CD14-positive monocyte (primary cell): ENCODE results near the gene CACNA2D1. TPM values are rescaled to one million over a fixed set of nuclear protein-coding genes. Genes with fewer than 3 reads are reported as not detected.

Experiments used
- DNase-seq, 3 donors: peaks; one replicate each; pipeline ENCODE4 v3.0.0-alpha.2; 2011 to 2022
- H2AFZ ChIP-seq: 2 replicates; pipeline ENCODE4 v1.6.0; 2012; ENCODE audit warnings: mild to moderate bottlenecking, low read depth, low read length, inconsistent platforms; ENCODE audit not compliant: insufficient read depth, poor library complexity, severe bottlenecking
- H3K27ac ChIP-seq, 2 donors: 1 replicate in 1 of 2; 2 replicates in 1 of 2; pipeline ENCODE4 v1.5.1; 2012 to 2013; ENCODE audit warnings: low read length in 2 of 2, control low read depth in 1 of 2, inconsistent platforms in 1 of 2, low read depth in 1 of 2, mild to moderate bottlenecking in 1 of 2
- H3K27me3 ChIP-seq, 2 donors: one replicate each; pipeline versions ENCODE4 v1.6.0 to v1.6.1; 2011 to 2013; ENCODE audit warnings: low read length in 2 of 2; ENCODE audit not compliant: control insufficient read depth in 2 of 2, insufficient read depth in 2 of 2
- H3K36me3 ChIP-seq, 2 donors: replicated peaks in 1 of 2; 1 replicate in 1 of 2; 2 replicates in 1 of 2; pipeline versions ENCODE4 v1.5.1 to v1.6.1; 2012 to 2013; ENCODE audit warnings: low read length in 2 of 2, control low read depth in 1 of 2, inconsistent platforms in 1 of 2, mild to moderate bottlenecking in 1 of 2; ENCODE audit not compliant: insufficient read depth in 2 of 2, control insufficient read depth in 1 of 2
- H3K4me1 ChIP-seq, 2 donors: 1 replicate in 1 of 2; 2 replicates in 1 of 2; pipeline versions ENCODE4 v1.5.1 to v1.6.1; 2012 to 2013; ENCODE audit warnings: low read length in 2 of 2, control low read depth in 1 of 2, inconsistent platforms in 1 of 2, mild to moderate bottlenecking in 1 of 2, moderate library complexity in 1 of 2; ENCODE audit not compliant: insufficient read depth in 2 of 2, control insufficient read depth in 1 of 2
- H3K4me2 ChIP-seq: replicated peaks from 2 replicates; pipeline ENCODE3; 2012; ENCODE audit warnings: low read length, moderate library complexity, mild to moderate bottlenecking; ENCODE audit not compliant: poor library complexity, severe bottlenecking; ENCODE audit errors: extremely low read depth
- H3K4me3 ChIP-seq, 3 experiments: fragments of 200-600 bp in 1 of 3; sonication (generic) in 1 of 3; replicated peaks in 1 of 3; 1 replicate in 2 of 3; 2 replicates in 1 of 3; pipeline ENCODE4 v1.5.1; 2011 to 2013; ENCODE audit warnings: low read length in 3 of 3, mild to moderate bottlenecking in 3 of 3, control low read depth in 2 of 3, low read depth in 2 of 3, inconsistent platforms in 1 of 3, moderate library complexity in 1 of 3
- H3K79me2 ChIP-seq: 2 replicates; pipeline ENCODE4 v1.6.0; 2012; ENCODE audit warnings: mild to moderate bottlenecking, control low read depth, inconsistent platforms, low read length, moderate library complexity; ENCODE audit not compliant: insufficient read depth
- H3K9ac ChIP-seq: 2 replicates; pipeline ENCODE4 v1.6.0; 2017; ENCODE audit warnings: low read length, mild to moderate bottlenecking; ENCODE audit not compliant: insufficient read depth, poor library complexity, severe bottlenecking
- H3K9me3 ChIP-seq, 2 donors: replicated peaks in 1 of 2; 1 replicate in 1 of 2; 2 replicates in 1 of 2; pipeline versions ENCODE4 v1.5.1 to v1.6.1; 2012 to 2013; ENCODE audit warnings: low read length in 2 of 2, control low read depth in 1 of 2; ENCODE audit not compliant: control insufficient read depth in 1 of 2, insufficient read depth in 1 of 2
- H4K20me1 ChIP-seq: 2 replicates; pipeline ENCODE4 v1.6.0; 2012; ENCODE audit warnings: mild to moderate bottlenecking, low read length, control low read depth, moderate library complexity; ENCODE audit not compliant: insufficient read depth
- H3K27ac Mint-ChIP-seq, 7 donors: one replicate each; pipeline ENCODE4 v1.8.0; 2020; ENCODE audit warnings: mild to moderate bottlenecking in 7 of 7, mixed read lengths in 7 of 7, moderate library complexity in 6 of 7, inconsistent platforms in 2 of 7
- H3K27me3 Mint-ChIP-seq, 3 donors: one replicate each; pipeline ENCODE4 v1.8.0; 2021 to 2022; ENCODE audit warnings: low read depth in 3 of 3, mild to moderate bottlenecking in 3 of 3, mixed read lengths in 3 of 3, moderate library complexity in 3 of 3, inconsistent platforms in 1 of 3
- H3K36me3 Mint-ChIP-seq, 2 donors: one replicate each; pipeline ENCODE4 v1.8.0; 2020; ENCODE audit warnings: mixed read lengths in 2 of 2, inconsistent platforms in 1 of 2, mild to moderate bottlenecking in 1 of 2
- H3K4me1 Mint-ChIP-seq: one replicate; pipeline ENCODE4 v1.8.0; 2020; ENCODE audit warnings: mild to moderate bottlenecking, mixed read lengths
- H3K4me3 Mint-ChIP-seq, 2 donors: one replicate each; pipeline ENCODE4 v1.8.0; 2020; ENCODE audit warnings: mild to moderate bottlenecking in 2 of 2, mixed read lengths in 2 of 2, moderate library complexity in 1 of 2
- H3K9me3 Mint-ChIP-seq, 7 donors: one replicate each; pipeline ENCODE4 v1.8.0; 2020 to 2022; ENCODE audit warnings: mixed read lengths in 7 of 7, mild to moderate bottlenecking in 6 of 7, moderate library complexity in 6 of 7, inconsistent platforms in 2 of 7
- WGBS: methylation state at CpG from one replicate; pipeline ENCODE4 v1.1.5; 2013; ENCODE audit warnings: missing lambda C conversion rate; ENCODE audit not compliant: insufficient coverage; 5-methylcytosine and 5-hydroxymethylcytosine counted together
- intact Hi-C, 2 donors: fragments of 100-400 bp; cut with micrococcal nuclease; formaldehyde crosslinking; loops; one replicate each; pipeline versions ENCODE4 v1.15.0 to v1.15.1; 2023
- polyA plus RNA-seq, 3 donors: library from polyadenylated mRNA; depleted of rRNA in 1 of 3; unstranded in 2 of 3; stranded (reverse) in 1 of 3; fragments of 300-500 nt in 2 of 3; fragments of >200 nt in 1 of 3; fragmentation: Illumina TruSeq in 2 of 3; gene quantifications; 1 replicate in 2 of 3; 2 replicates in 1 of 3; pipeline ENCODE4 v1.2.3, GENCODE V29; 2012 to 2021
- TF ChIP-seq, protein P1 (sequence below): fragments of 200-600 bp; IDR thresholded peaks from one replicate; pipeline ENCODE4 v1.8.0; 2022; ENCODE audit warnings: antibody characterized with exemption, mild to moderate bottlenecking

Gene CACNA2D1
- polyA plus RNA-seq, 3 donors, result 0.02 TPM; not detected in 2

DNA sequence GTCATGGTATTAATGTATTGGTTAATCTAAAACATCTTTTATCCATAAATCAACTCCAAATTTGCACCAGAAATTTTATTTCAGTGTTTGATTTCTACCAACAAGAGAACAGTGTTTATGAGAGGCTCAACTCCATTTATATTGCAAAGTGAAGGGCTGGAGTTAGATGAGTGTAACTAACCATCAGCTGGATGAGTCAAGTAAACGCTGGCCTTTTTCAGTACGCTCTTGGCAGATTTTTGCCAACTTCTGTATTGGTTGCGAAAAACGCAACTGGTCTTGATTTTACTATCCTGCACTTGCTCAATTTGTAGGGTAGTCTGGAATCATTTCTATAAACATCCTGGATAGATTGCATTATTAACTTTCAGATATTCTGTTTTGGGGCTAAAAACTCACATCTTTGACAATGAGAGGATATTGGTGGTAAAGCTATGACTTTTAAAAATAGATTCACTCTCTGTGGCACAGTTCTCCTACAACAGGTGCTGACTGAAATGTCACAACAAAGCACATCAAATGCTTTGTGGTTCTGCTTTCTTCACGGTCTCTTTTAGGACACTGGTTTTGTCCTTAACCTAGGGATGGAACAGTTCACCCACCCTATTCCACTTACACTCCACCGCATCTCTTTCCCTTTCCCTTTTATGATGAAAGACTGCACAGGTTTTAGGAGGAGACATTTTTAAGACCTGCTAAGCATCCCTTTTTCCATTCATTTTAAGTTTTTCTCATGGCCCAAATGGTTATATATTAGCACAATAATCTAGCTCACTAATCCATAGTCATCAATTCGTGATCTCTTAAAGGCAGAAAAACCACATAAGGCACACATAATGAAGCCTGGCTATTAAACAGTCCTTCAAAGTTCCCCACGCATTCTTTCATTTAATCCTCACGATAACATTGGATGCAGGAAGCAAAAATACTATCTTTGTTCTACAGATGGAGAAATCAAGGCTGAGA lies 12.8 kb downstream of the CACNA2D1 start:
- Histone ChIP-seq H3K9ac (no peak overlapping the region), H3K27me3 (peaks cover 0 to 3% of the 10 kb centered on the region in 2 donors), H3K4me3 (no peak overlapping the region), H4K20me1 (no peaks in the 10 kb centered on the region), H3K4me1 (no peaks in the 10 kb centered on the region), H3K36me3 (no peaks in the 10 kb centered on the region), H3K79me2 (no peaks in the 10 kb centered on the region), H3K27ac (no peak overlapping the region), H3K4me2 (no peak overlapping the region), H2AFZ (no peak overlapping the region), H3K9me3 (no peaks in the 10 kb centered on the region)
- Mint-ChIP-seq H3K4me1 (no peaks in the 10 kb centered on the region), H3K36me3 (no peaks in the 10 kb centered on the region), H3K27me3 (peaks cover 0 to 4% (median 1%) of the 10 kb centered on the region in 3 donors), H3K4me3 (no peak overlapping the region), H3K9me3 (peaks cover 0 to 4% (median 0%) of the 10 kb centered on the region in 7 donors), H3K27ac (no peak overlapping the region)
- 48% methylated on average over 2 of the region's 9 CpGs for WGBS
- TF ChIP-seq, protein P1, sequence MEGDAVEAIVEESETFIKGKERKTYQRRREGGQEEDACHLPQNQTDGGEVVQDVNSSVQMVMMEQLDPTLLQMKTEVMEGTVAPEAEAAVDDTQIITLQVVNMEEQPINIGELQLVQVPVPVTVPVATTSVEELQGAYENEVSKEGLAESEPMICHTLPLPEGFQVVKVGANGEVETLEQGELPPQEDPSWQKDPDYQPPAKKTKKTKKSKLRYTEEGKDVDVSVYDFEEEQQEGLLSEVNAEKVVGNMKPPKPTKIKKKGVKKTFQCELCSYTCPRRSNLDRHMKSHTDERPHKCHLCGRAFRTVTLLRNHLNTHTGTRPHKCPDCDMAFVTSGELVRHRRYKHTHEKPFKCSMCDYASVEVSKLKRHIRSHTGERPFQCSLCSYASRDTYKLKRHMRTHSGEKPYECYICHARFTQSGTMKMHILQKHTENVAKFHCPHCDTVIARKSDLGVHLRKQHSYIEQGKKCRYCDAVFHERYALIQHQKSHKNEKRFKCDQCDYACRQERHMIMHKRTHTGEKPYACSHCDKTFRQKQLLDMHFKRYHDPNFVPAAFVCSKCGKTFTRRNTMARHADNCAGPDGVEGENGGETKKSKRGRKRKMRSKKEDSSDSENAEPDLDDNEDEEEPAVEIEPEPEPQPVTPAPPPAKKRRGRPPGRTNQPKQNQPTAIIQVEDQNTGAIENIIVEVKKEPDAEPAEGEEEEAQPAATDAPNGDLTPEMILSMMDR, result no peak
- DNase-seq, result no peak
- intact Hi-C loops, result no loop called here

DNA sequence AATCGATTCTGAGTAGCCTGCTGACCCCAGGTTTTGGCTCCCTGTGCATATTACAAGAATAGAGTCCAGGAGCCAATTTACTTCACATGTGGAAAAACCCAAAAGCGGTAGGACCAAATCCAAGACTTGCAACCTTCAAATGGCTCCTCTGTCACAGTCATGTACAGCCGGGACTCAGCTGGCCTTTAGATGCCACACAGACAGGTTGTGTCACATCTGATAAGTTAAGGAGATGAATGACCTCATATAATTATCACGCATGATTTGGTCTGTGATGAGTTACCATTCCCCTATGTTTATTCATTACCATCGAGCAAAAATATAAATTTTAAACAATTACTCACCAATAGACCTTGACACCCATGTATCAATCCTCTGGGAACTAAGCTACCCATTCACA lies 14.2 kb downstream of the CACNA2D1 start:
- WGBS, result 100% methylated on average over 1 of the region's 5 CpGs
- H3K9me3 ChIP-seq, result no peaks in the 10 kb centered on the region
- H3K4me1 Mint-ChIP-seq, result no peaks in the 10 kb centered on the region
- no peaks in the 10 kb centered on the region for H3K36me3 ChIP-seq
- DNase-seq, result no peak
- H3K36me3 Mint-ChIP-seq, result no peaks in the 10 kb centered on the region
- no peak overlapping the region for H3K27ac Mint-ChIP-seq
- no peaks in the 10 kb centered on the region for H4K20me1 ChIP-seq
- H3K27me3 ChIP-seq, result peaks cover 0 to 3% of the 10 kb centered on the region in 2 donors
- H2AFZ ChIP-seq, result no peak overlapping the region
- H3K79me2 ChIP-seq, result no peaks in the 10 kb centered on the region
- intact Hi-C loops, result no loop called here
- H3K27me3 Mint-ChIP-seq, result peaks cover 0 to 3% (median 1%) of the 10 kb centered on the region in 3 donors
- no peak overlapping the region for H3K4me3 ChIP-seq
- H3K4me1 ChIP-seq, result no peaks in the 10 kb centered on the region
- no peak overlapping the region for H3K9ac ChIP-seq
- peaks cover 0 to 5% (median 0%) of the 10 kb centered on the region in 7 donors for H3K9me3 Mint-ChIP-seq
- no peak overlapping the region for H3K27ac ChIP-seq
- H3K4me3 Mint-ChIP-seq, result no peak overlapping the region
- TF ChIP-seq, protein P1, result no peak
- H3K4me2 ChIP-seq, result no peak overlapping the region
